ENCODE measurements around the gene AFG1L.

GRCh38 chr6:108355120-108355519, 60.3 kb downstream of the AFG1L start:
- TF ChIP-seq CTCF (conservative IDR thresholded peaks at IDR 0.05) (no peak), ZFX (IDR thresholded peaks at IDR 0.05) (no peak)

All from C4-2B (cell line).